Measurements from ENCODE around the gene ERI3. TPM values are rescaled to one million over a fixed set of nuclear protein-coding genes. Genes with fewer than 3 reads are reported as not detected.

The ERI3 gene
- total and polyA plus RNA-seq, 2 donors (not counting 3 experiments of a cell fraction or from before 2014, with no cell fraction given): 45.3 to 94.0 TPM

DNA sequence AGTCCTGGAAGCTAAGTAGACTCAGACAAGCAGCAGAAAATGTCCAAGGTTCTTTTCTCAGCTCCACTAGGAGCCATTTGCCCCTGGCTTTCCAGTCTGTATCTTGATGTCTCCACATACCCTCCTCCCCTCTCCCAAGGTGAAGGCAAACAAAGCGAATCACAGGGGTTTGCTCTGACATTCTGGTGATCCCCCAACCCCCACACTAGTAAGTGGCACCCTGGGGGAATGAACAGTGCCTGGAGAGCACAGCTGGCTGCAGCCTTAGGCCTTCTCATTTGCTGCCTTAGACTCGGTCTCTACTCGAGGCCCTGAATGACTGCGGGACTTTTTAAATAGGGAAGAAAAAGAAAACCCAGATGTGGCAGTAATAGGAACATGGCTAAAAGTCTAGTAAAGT, 15.3 kb downstream of the ERI3 start:
- FAIRE-seq (no peak), DNase-seq (ENCODE audit: low read depth, low spot score) (no peak)
- Histone ChIP-seq H3K79me2 (ENCODE audit: control insufficient read depth, insufficient read depth, low read length) (peaks cover 1% of the 10 kb centered on the region), H3K9me1 (replicated peaks; ENCODE audit: control insufficient read depth, extremely low read depth, insufficient read depth, low read length) (no peaks in the 10 kb centered on the region), H2AFZ (ENCODE audit: low read depth, low read length) (no peak overlapping the region), H3K9me3 (replicated peaks; ENCODE audit: control insufficient read depth, insufficient read depth, low read length) (no peaks in the 10 kb centered on the region), H3K27ac (ENCODE audit: insufficient read depth, low read depth, low read length) (no peak overlapping the region), H3K4me1 (ENCODE audit: control insufficient read depth, extremely low read depth, insufficient read depth, low read length) (no peaks in the 10 kb centered on the region), H4K20me1 (replicated peaks; ENCODE audit: control insufficient read depth, extremely low read depth, insufficient read depth, low read length) (peaks cover 5% of the 10 kb centered on the region), H3K36me3 (ENCODE audit: control insufficient read depth in 2 of 2, extremely low read depth in 1 of 2, insufficient read depth in 2 of 2, low read length in 2 of 2) (peaks cover 8 to 13% of the 10 kb centered on the region in 2 experiments), H3K4me2 (ENCODE audit: insufficient read depth, low read length) (no peak overlapping the region), H3K27me3 (ENCODE audit: control insufficient read depth in 2 of 2, insufficient read depth in 2 of 2, low read length in 2 of 2) (no peaks in the 10 kb centered on the region), H3K9ac (replicated peaks; ENCODE audit: extremely low read depth, insufficient read depth, low read length) (no peak overlapping the region), H3K4me3 (replicated peaks in 1 of 3; ENCODE audit: insufficient read depth in 1 of 3, low read depth in 1 of 3, low read length in 3 of 3) (no peak overlapping the region)
- intact Hi-C loops (cut with micrococcal nuclease): no loop called here
- dilution Hi-C loops (cut with MboI; ENCODE audit: extremely low pct_ligation_motif_present, low sequenced_read_pairs): no loop called here
- no TSS peak for BruUV-seq (replicated peaks)
- TF ChIP-seq, protein P1, sequence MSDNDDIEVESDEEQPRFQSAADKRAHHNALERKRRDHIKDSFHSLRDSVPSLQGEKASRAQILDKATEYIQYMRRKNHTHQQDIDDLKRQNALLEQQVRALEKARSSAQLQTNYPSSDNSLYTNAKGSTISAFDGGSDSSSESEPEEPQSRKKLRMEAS (IDR thresholded peaks at IDR 0.05; ENCODE audit: insufficient read depth, insufficient read length): no peak
- no peak for TF ChIP-seq EZH2 (IDR thresholded peaks at IDR 0.05; ENCODE audit: borderline replicate concordance, low read depth, low read length, severe bottlenecking)
- no peak for TF ChIP-seq GATA2 (IDR thresholded peaks at IDR 0.05; ENCODE audit: insufficient read depth, insufficient read length, low read depth, low read length)
- TF ChIP-seq POLR2A (IDR thresholded peaks at IDR 0.05; ENCODE audit: low read depth, low read length): no peak
- TF ChIP-seq FOS (IDR thresholded peaks at IDR 0.05; ENCODE audit: borderline replicate concordance, insufficient read depth, low read length): no peak
- CTCF ChIA-PET: interaction anchor here (0.9 kb wide), 1 partner anchor 11 kb away, joined by 7 read pairs; no protein-coding TSS in a partner anchor
- POLR2A ChIA-PET: no interaction called here

DNA sequence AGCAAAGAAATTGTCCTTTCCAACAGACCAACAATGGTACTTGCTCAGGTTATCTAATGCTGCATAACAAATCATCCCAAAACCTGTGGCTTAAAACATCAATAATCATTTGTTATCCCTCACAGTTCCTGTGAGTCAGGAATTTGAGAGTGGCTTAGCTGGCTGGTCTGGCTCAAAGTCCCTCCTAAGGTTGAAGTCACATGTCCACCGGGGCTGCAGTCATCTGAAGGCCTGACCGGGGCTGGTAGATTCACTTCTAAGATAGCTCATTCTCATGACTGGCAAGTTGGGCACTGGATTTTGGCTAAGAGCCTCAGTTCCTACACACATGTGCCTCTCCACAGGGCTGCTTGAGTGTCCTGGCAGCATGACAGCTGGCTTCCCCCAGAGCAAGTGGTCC, 16.9 kb downstream of the ERI3 start:
- Histone ChIP-seq H2AFZ (ENCODE audit: low read depth, low read length) (no peak overlapping the region), H3K4me3 (replicated peaks in 1 of 3; ENCODE audit: insufficient read depth in 1 of 3, low read depth in 1 of 3, low read length in 3 of 3) (no peak overlapping the region), H3K9me1 (replicated peaks; ENCODE audit: control insufficient read depth, extremely low read depth, insufficient read depth, low read length) (no peaks in the 10 kb centered on the region), H3K36me3 (ENCODE audit: control insufficient read depth in 2 of 2, extremely low read depth in 1 of 2, insufficient read depth in 2 of 2, low read length in 2 of 2) (peaks cover 8 to 13% of the 10 kb centered on the region in 2 experiments), H3K9ac (replicated peaks; ENCODE audit: extremely low read depth, insufficient read depth, low read length) (no peak overlapping the region), H3K79me2 (ENCODE audit: control insufficient read depth, insufficient read depth, low read length) (no peaks in the 10 kb centered on the region), H3K27ac (ENCODE audit: insufficient read depth, low read depth, low read length) (no peak overlapping the region), H3K9me3 (replicated peaks; ENCODE audit: control insufficient read depth, insufficient read depth, low read length) (no peaks in the 10 kb centered on the region), H4K20me1 (replicated peaks; ENCODE audit: control insufficient read depth, extremely low read depth, insufficient read depth, low read length) (no peaks in the 10 kb centered on the region), H3K4me1 (ENCODE audit: control insufficient read depth, extremely low read depth, insufficient read depth, low read length) (no peaks in the 10 kb centered on the region), H3K4me2 (ENCODE audit: insufficient read depth, low read length) (no peak overlapping the region), H3K27me3 (ENCODE audit: control insufficient read depth in 2 of 2, insufficient read depth in 2 of 2, low read length in 2 of 2) (no peaks in the 10 kb centered on the region)
- no TSS peak for BruUV-seq (replicated peaks)
- intact Hi-C loops (cut with micrococcal nuclease): no loop called here
- ChIA-PET POLR2A (interaction anchor here (0.8 kb wide), 1 partner anchor 148 kb away, joined by 3 read pairs; no protein-coding TSS in a partner anchor), CTCF (interaction anchor here (1.1 kb wide), 1 partner anchor 40 kb away, joined by 4 read pairs; no protein-coding TSS in a partner anchor)
- dilution Hi-C loops (cut with MboI; ENCODE audit: extremely low pct_ligation_motif_present, low sequenced_read_pairs): no loop called here
- FAIRE-seq (no peak), DNase-seq (ENCODE audit: low read depth, low spot score) (no peak)
- no peak for TF ChIP-seq POLR2A (IDR thresholded peaks at IDR 0.05; ENCODE audit: low read depth, low read length)
- no peak for TF ChIP-seq GATA2 (IDR thresholded peaks at IDR 0.05; ENCODE audit: insufficient read depth, insufficient read length, low read depth, low read length)
- TF ChIP-seq, protein P1 (IDR thresholded peaks at IDR 0.05; ENCODE audit: insufficient read depth, insufficient read length): no peak

Measured in endothelial cell of umbilical vein (primary cell).